GM18951 (cell line): ENCODE data around the gene ZSCAN2.
"Not testable (repeated sequence)": the region's sequence is repeated elsewhere in the genome, so short reads cannot be mapped to it uniquely, and the experiment has no call there.

ENCODE experiments used
- POLR2A ChIP-seq: IDR thresholded peaks from 4 replicates; pipeline ENCODE4 v1.6.1; 2011; ENCODE audit warnings: mild to moderate bottlenecking; ENCODE audit not compliant: insufficient read length, insufficient read depth; ENCODE audit errors: extremely low read depth
- in situ Hi-C: fragments of 300-500 bp; cut with MboI; formaldehyde crosslinking; loops from one replicate; pipeline ENCODE4 v1.12.0; 2022; ENCODE audit warnings: low sequenced_read_pairs, mixed read lengths, inconsistent platforms; ENCODE audit not compliant: unreplicated experiment

Gene ZSCAN2

GRCh38 chr15:84633311-84634227 is 32.8 kb downstream of the ZSCAN2 start:
- in situ Hi-C loops: no loop called here
- TF ChIP-seq POLR2A: no peak

GRCh38 chr15:84634228-84634837 is 33.5 kb downstream of the ZSCAN2 start:
- TF ChIP-seq POLR2A: no peak
- in situ Hi-C loops: no loop called here

- in situ Hi-C loops: no loop called here
- TF ChIP-seq POLR2A: no peak
Measured at GRCh38 chr15:84638103-84638502, 37.3 kb downstream of the ZSCAN2 start.

- in situ Hi-C loops: not testable (repeated sequence)
Measured at GRCh38 chr15:84641871-84642270, 41.1 kb downstream of the ZSCAN2 start.

- in situ Hi-C loops: not testable (repeated sequence)
Measured at GRCh38 chr15:84642640-84643039, 41.8 kb downstream of the ZSCAN2 start.

- in situ Hi-C loops: no loop called here
- TF ChIP-seq POLR2A: no peak
Measured at GRCh38 chr15:84643838-84644237, 43.0 kb downstream of the ZSCAN2 start.

- TF ChIP-seq POLR2A: no peak
- in situ Hi-C loops: no loop called here
Measured at GRCh38 chr15:84645496-84645895, 44.7 kb downstream of the ZSCAN2 start.

- TF ChIP-seq POLR2A: no peak
Measured at GRCh38 chr15:84645997-84646396, 45.2 kb downstream of the ZSCAN2 start.

GRCh38 chr15:84647726-84648125 is 46.9 kb downstream of the ZSCAN2 start:
- no peak for TF ChIP-seq POLR2A
- in situ Hi-C loops: no loop called here

More at GRCh38 chr15:84645997-84646396, 45.2 kb downstream of the ZSCAN2 start:
- in situ Hi-C loops: no loop called here

GRCh38 chr15:84648539-84648938 is 47.7 kb downstream of the ZSCAN2 start:
- no peak for TF ChIP-seq POLR2A
- in situ Hi-C loops: no loop called here

- in situ Hi-C loops: no loop called here
- no peak for TF ChIP-seq POLR2A
Measured at GRCh38 chr15:84649706-84650105, 48.9 kb downstream of the ZSCAN2 start.

- in situ Hi-C loops: no loop called here
Measured at GRCh38 chr15:84653584-84653909, 52.7 kb downstream of the ZSCAN2 start.

GRCh38 chr15:84653910-84654688 is 53.3 kb downstream of the ZSCAN2 start, which contains the start of gene WDR73:
TSS of gene WDR73 (minus strand) at chr15:84654283. CDS start at chr15:84654274, 9 bp downstream.
- peak; percentile 78 for TF ChIP-seq POLR2A
- in situ Hi-C loops: no loop called here

More at GRCh38 chr15:84653584-84653909, 52.7 kb downstream of the ZSCAN2 start:
- TF ChIP-seq POLR2A: no peak
